ENCODE data around the gene EPO.

DNA sequence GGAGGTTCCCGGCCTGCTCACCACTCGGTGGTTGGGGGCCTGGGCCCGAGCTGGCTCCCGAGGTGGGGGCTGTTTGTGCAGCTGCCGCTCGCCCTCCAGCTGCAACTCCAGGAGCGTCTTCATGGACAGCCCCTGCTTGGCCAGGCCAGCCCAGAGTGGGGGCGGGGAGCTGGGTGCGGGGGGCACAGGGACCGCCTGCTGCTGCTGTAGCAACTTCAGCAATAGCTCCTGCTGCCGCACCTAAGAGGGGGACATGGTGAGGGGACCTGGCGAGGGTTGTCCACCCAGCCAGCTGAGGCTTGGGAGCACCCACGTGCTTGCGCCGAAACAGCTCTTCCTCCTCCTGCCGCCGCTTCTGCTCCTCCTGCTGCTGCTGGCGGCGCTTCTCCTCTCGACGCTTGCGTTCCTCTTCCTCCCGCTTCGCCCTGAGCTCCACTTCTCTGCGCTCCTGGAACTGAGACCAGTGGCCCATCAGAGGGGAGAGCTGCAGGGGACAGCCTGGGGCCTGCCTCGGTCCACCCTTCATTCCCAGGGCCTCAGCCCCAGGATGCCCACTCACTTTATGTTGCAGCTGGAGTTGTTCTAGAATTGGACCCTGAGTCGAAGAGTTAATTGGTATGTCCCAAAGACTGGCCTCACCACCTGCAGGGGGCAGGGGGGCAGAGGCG, 37.1 kb upstream of the EPO start:
- TF ChIP-seq, protein P1, sequence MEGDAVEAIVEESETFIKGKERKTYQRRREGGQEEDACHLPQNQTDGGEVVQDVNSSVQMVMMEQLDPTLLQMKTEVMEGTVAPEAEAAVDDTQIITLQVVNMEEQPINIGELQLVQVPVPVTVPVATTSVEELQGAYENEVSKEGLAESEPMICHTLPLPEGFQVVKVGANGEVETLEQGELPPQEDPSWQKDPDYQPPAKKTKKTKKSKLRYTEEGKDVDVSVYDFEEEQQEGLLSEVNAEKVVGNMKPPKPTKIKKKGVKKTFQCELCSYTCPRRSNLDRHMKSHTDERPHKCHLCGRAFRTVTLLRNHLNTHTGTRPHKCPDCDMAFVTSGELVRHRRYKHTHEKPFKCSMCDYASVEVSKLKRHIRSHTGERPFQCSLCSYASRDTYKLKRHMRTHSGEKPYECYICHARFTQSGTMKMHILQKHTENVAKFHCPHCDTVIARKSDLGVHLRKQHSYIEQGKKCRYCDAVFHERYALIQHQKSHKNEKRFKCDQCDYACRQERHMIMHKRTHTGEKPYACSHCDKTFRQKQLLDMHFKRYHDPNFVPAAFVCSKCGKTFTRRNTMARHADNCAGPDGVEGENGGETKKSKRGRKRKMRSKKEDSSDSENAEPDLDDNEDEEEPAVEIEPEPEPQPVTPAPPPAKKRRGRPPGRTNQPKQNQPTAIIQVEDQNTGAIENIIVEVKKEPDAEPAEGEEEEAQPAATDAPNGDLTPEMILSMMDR (IDR thresholded peaks at IDR 0.05), result no peak
- no peak for TF ChIP-seq EZH2 (IDR thresholded peaks at IDR 0.05)

All from neural progenitor cell (in vitro differentiated cells).